ENCODE data around the gene PDLIM5. TPM values are rescaled to one million over a fixed set of nuclear protein-coding genes. Genes with fewer than 3 reads are reported as not detected.

The PDLIM5 gene
- total RNA-seq, 1 donor from 2014 or later, result 60.7 TPM

GRCh38 chr4:94455081-94455480 is 3.3 kb downstream of the PDLIM5 start:
- H3K4me1 Mint-ChIP-seq, result peaks cover 48% of the 10 kb centered on the region

GRCh38 chr4:94457692-94458106 is 6.0 kb downstream of the PDLIM5 start:
- Mint-ChIP-seq H3K27ac (no peak overlapping the region), H3K9me3 (no peaks in the 10 kb centered on the region), H3K4me3 (no peak overlapping the region), H3K4me1 (peaks cover 45% of the 10 kb centered on the region), H3K27me3 (ENCODE audit: low read depth) (no peaks in the 10 kb centered on the region), H3K36me3 (peaks cover 1% of the 10 kb centered on the region)
- no peak for DNase-seq (ENCODE audit: low spot score in 2 of 2, unreplicated experiment in 2 of 2)
- TF ChIP-seq CTCF (IDR thresholded peaks at IDR 0.05; ENCODE audit: unreplicated experiment), result no peak

More at GRCh38 chr4:94455081-94455480, 3.3 kb downstream of the PDLIM5 start:
- TF ChIP-seq CTCF (IDR thresholded peaks at IDR 0.05; ENCODE audit: unreplicated experiment), result no peak
- Mint-ChIP-seq H3K27ac (no peak overlapping the region), H3K36me3 (peaks cover 1% of the 10 kb centered on the region), H3K9me3 (no peaks in the 10 kb centered on the region), H3K27me3 (ENCODE audit: low read depth) (no peaks in the 10 kb centered on the region), H3K4me3 (no peak overlapping the region)
- no peak for DNase-seq (ENCODE audit: low spot score in 2 of 2, unreplicated experiment in 2 of 2)

GRCh38 chr4:94458682-94459081 is 6.9 kb downstream of the PDLIM5 start:
- DNase-seq (ENCODE audit: low spot score in 2 of 2, unreplicated experiment in 2 of 2), result no peak
- peak overlapping the region; percentile 43 for H3K27ac Mint-ChIP-seq
- H3K9me3 Mint-ChIP-seq, result no peaks in the 10 kb centered on the region
- H3K4me3 Mint-ChIP-seq, result no peak overlapping the region
- H3K27me3 Mint-ChIP-seq (ENCODE audit: low read depth), result no peaks in the 10 kb centered on the region
- peaks cover 1% of the 10 kb centered on the region for H3K36me3 Mint-ChIP-seq
- TF ChIP-seq CTCF (IDR thresholded peaks at IDR 0.05; ENCODE audit: unreplicated experiment), result no peak
- peaks cover 39% of the 10 kb centered on the region for H3K4me1 Mint-ChIP-seq

- no peaks in the 10 kb centered on the region for H3K27me3 Mint-ChIP-seq (ENCODE audit: low read depth)
Observed at GRCh38 chr4:94459462-94460161, 7.9 kb downstream of the PDLIM5 start.

GRCh38 chr4:94461506-94461905 is 9.8 kb downstream of the PDLIM5 start:
- H3K36me3 Mint-ChIP-seq, result no peaks in the 10 kb centered on the region
- DNase-seq (ENCODE audit: low spot score in 2 of 2, unreplicated experiment in 2 of 2), result no peak
- H3K27me3 Mint-ChIP-seq (ENCODE audit: low read depth), result no peaks in the 10 kb centered on the region
- H3K9me3 Mint-ChIP-seq, result no peaks in the 10 kb centered on the region
- H3K4me1 Mint-ChIP-seq, result peaks cover 33% of the 10 kb centered on the region
- H3K4me3 Mint-ChIP-seq, result no peak overlapping the region
- H3K27ac Mint-ChIP-seq, result no peak overlapping the region
- no peak for TF ChIP-seq CTCF (IDR thresholded peaks at IDR 0.05; ENCODE audit: unreplicated experiment)

More at GRCh38 chr4:94459462-94460161, 7.9 kb downstream of the PDLIM5 start:
- DNase-seq (ENCODE audit: low spot score in 2 of 2, unreplicated experiment in 2 of 2), result no peak
- Mint-ChIP-seq H3K4me3 (no peak overlapping the region), H3K36me3 (peaks cover 1% of the 10 kb centered on the region), H3K4me1 (peaks cover 41% of the 10 kb centered on the region), H3K27ac (peak overlapping the region; percentile 7), H3K9me3 (no peaks in the 10 kb centered on the region)
- no peak for TF ChIP-seq CTCF (IDR thresholded peaks at IDR 0.05; ENCODE audit: unreplicated experiment)

All from mesothelial cell of epicardium (in vitro differentiated cells).